Measurements from ENCODE around the gene GPR87. TPM values are rescaled to one million over a fixed set of nuclear protein-coding genes. Genes with fewer than 3 reads are reported as not detected.

The GPR87 gene
- total RNA-seq, 1 donor from 2014 or later: 2.9 TPM

GRCh38 chr3:151275091-151275490, 41.5 kb downstream of the GPR87 start:
- no peak for DNase-seq (ENCODE audit: low spot score in 2 of 2, unreplicated experiment in 2 of 2)
- no peaks in the 10 kb centered on the region for H3K27me3 Mint-ChIP-seq (ENCODE audit: low read depth)
- no peak overlapping the region for H3K27ac Mint-ChIP-seq

GRCh38 chr3:151269631-151270030, 47.0 kb downstream of the GPR87 start:
- no peaks in the 10 kb centered on the region for H3K36me3 Mint-ChIP-seq
- H3K9me3 Mint-ChIP-seq: no peaks in the 10 kb centered on the region
- DNase-seq (ENCODE audit: low spot score in 2 of 2, unreplicated experiment in 2 of 2): no peak
- TF ChIP-seq CTCF (IDR thresholded peaks at IDR 0.05; ENCODE audit: unreplicated experiment): no peak
- no peaks in the 10 kb centered on the region for H3K27me3 Mint-ChIP-seq (ENCODE audit: low read depth)
- no peaks in the 10 kb centered on the region for H3K4me1 Mint-ChIP-seq
- H3K27ac Mint-ChIP-seq: no peak overlapping the region
- no peak overlapping the region for H3K4me3 Mint-ChIP-seq

More at GRCh38 chr3:151275091-151275490, 41.5 kb downstream of the GPR87 start:
- H3K4me3 Mint-ChIP-seq: no peak overlapping the region
- TF ChIP-seq CTCF (IDR thresholded peaks at IDR 0.05; ENCODE audit: unreplicated experiment): no peak
- H3K9me3 Mint-ChIP-seq: no peaks in the 10 kb centered on the region
- no peaks in the 10 kb centered on the region for H3K36me3 Mint-ChIP-seq
- peaks cover 15% of the 10 kb centered on the region for H3K4me1 Mint-ChIP-seq

- Mint-ChIP-seq H3K4me3 (no peak overlapping the region), H3K4me1 (peaks cover 7% of the 10 kb centered on the region), H3K27me3 (ENCODE audit: low read depth) (no peaks in the 10 kb centered on the region), H3K27ac (no peak overlapping the region), H3K36me3 (no peaks in the 10 kb centered on the region), H3K9me3 (no peaks in the 10 kb centered on the region)
- no peak for DNase-seq (ENCODE audit: low spot score in 2 of 2, unreplicated experiment in 2 of 2)
- TF ChIP-seq CTCF (IDR thresholded peaks at IDR 0.05; ENCODE audit: unreplicated experiment): no peak
These were observed 48.1 kb downstream of the GPR87 start for GRCh38 chr3:151268267-151269235.

GRCh38 chr3:151267066-151267465, 49.6 kb downstream of the GPR87 start:
- no peak for TF ChIP-seq CTCF (IDR thresholded peaks at IDR 0.05; ENCODE audit: unreplicated experiment)
- DNase-seq (ENCODE audit: low spot score in 2 of 2, unreplicated experiment in 2 of 2): no peak
- Mint-ChIP-seq H3K4me1 (peaks cover 13% of the 10 kb centered on the region), H3K27ac (no peak overlapping the region), H3K27me3 (ENCODE audit: low read depth) (no peaks in the 10 kb centered on the region), H3K9me3 (no peaks in the 10 kb centered on the region), H3K4me3 (no peak overlapping the region), H3K36me3 (no peaks in the 10 kb centered on the region)

- no peak overlapping the region for H3K27ac Mint-ChIP-seq
- DNase-seq (ENCODE audit: low spot score in 2 of 2, unreplicated experiment in 2 of 2): no peak
- no peak overlapping the region for H3K4me3 Mint-ChIP-seq
- H3K9me3 Mint-ChIP-seq: no peaks in the 10 kb centered on the region
- H3K27me3 Mint-ChIP-seq (ENCODE audit: low read depth): no peaks in the 10 kb centered on the region
- TF ChIP-seq CTCF (IDR thresholded peaks at IDR 0.05; ENCODE audit: unreplicated experiment): no peak
- H3K36me3 Mint-ChIP-seq: peaks cover 1% of the 10 kb centered on the region
- H3K4me1 Mint-ChIP-seq: peaks cover 13% of the 10 kb centered on the region
These were observed 50.8 kb downstream of the GPR87 start for GRCh38 chr3:151265866-151266265.
